ENCODE data around the gene ITCH.
"Not testable (repeated sequence)": the region's sequence is repeated elsewhere in the genome, so short reads cannot be mapped to it uniquely, and the experiment has no call there.

ITCH gene

DNA sequence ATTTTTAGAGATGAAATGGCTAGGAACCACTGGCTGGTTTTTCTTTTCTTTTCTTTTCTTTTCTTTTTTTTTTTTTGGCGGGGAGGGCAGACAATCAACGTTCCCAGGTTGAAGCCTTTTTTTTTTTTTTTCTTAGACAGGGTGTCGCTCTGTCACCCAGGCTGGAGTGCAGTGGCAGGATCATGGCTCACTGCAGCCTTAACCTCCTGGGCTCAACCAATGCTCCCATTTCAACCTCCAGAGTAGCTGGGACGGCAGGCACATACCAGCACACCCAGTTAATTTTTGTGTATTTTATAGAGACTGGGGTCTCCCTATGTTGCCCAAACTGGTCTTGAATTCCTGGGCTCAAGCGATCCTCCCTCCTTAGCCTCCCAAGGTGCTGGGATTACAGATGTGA lies 18.8 kb upstream of the ITCH start:
- DNase-seq = no peak

DNA sequence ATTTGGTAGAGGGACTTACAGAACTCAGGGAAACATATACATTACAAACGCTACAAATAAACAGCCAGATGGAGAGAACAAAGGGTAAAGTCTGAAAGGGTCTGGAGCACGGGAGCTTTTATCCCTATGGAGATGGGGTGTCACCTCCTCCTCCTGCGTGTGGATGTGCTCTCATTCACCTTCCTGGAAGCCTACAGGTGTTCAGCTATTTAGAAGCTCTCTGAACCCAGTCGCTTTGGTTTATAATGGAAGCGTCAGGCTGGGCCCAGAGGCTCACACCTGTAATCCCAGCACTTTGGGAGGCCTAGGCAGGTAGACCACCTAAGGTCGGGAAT lies 17.7 kb upstream of the ITCH start:
- DNase-seq = no peak

DNA sequence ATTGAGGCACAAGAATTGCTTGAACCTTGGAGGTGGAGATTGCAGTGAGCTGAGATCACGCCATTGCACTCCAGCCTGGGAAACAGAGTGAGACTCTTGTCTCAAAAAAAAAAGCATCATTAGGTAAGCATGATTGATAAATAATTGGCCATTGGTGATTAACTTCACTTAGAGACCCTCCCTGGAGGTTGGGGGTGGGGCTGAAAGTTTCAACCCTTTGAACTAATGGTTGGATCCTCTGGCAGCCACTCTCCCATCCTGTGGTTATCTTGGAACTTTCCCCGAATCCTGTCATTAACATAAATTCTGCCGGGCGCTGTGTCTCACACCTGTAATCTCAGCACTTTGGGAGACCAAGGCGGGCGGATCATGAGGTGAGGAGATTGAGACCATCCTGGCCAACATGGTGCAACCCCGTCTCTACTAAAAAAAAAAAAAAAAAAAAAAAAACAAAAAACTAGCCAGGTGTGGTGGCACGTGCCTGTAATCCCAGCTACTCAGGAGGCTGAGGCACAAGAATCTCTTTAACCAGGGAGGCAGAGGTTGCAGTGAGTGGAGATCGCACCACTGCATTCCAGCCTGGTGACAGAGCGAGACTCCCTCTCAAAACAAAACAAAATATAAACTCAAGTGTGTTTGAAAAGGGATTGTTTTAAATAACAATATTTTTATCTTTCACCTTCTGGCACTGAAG lies 17.1 kb upstream of the ITCH start:
- not testable (repeated sequence) for DNase-seq

DNA sequence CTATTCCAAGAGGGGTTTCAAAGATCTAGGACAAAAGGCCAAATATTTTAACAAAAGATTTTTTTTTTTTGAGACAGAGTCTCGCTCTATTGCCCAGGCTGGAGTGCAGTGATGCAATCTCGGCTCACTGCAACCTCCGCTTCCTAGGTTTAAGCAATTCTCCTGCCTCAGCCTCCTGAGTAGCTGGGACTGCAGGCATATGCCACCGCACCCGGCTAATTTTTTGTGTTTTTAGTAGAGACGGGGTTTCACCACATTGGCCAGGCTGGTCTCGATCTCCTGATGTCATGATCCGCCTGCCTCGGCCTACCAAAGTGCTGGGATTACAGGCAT lies 16.6 kb upstream of the ITCH start:
- DNase-seq = not testable (repeated sequence)

DNA sequence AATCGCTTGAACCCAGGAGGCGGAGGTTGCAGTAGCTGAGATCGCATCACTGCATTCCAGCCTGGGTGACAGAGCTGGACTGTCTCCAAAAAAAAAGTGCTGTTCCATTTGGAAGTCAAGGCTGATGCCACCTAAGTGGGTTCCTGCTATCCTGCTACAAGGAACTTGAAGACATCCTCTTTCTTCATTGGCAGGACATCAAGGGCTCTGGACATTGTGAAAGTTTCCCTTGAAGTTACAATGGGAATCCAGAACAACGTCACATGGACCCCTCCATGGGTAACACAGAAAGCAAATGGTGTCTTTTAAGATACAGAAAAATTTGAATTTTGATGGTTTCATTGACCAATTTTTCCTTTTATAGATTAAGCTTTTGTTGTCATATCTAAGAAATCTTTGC lies 15.5 kb upstream of the ITCH start:
- no peak for DNase-seq

DNA sequence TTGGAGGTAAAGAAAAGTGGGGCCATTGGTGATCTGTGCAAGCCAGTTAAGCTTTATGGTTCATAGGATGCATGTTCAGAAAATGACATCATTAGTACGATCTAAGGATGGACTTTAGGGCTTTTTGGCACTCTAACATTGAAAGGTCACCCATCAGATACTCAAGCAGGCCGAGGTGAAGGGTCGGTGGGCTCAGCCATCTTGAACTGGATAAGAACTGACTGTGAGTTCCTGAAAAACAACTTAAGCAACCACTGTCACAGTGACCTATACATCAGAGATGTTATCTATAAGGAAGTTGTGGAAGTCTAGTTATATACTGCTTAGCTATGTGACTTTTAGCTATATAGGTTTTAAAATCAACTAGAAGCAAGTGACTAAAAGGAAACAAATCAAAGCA lies 13.0 kb upstream of the ITCH start:
- no peak for DNase-seq

DNA sequence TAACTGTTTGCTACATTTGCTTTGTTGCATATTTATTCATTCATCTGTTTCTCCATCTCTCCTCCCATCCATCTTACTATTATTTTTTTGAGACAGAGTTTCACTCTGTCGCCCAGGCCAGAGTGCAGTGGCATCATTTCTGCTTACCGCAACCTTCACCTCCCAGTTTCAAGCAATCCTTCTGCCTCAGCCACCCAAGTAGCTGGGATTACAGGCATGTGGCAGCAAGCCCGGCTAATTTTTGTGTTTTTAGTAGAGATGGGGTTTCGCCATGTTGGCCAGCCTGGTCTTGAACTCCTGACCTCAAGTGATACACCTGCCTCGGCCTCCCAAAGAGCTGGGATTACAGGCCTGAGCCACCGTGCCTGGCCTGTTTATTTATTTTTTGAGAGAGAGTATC lies 9.6 kb upstream of the ITCH start:
- not testable (repeated sequence) for DNase-seq

DNA sequence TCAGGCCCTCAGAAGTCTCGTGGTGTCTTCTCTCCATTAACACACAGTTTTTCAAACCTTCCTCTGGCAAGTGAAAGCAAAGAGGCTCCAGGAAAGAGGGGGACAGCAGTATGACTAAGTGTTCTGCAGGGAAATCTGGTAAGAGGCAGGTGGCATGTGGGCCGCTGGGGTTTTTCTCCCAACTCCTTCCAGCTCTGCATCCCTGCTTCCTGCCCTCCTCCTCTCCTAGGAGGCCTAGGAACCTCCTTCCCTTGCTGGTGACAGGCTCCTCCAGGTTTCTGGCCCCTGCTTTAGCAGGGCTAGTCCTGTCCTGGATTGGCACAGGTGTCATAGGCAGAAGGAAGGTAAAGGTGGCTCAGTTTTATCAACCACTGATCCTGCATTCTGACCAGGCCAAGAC lies 7.6 kb upstream of the ITCH start:
- no peak for DNase-seq

DNA sequence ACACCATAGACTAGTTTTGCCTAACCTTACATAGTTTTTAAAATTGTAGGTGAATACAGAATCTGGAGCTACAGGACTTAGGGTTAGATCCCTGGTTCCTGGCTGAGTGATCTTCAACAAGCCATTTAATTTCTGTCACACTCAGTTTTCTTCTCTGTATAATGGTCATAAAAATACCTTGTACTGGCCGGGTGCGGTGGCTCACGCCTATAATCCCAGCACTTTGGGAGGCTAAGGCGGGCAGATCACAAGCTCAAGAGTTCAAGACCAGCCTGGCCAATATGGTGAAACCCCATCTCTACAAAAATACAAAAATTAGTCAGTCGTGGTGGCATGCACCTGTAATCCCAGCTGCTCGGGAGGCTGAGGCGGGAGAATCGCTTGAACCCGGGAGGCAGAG lies 3.3 kb upstream of the ITCH start:
- DNase-seq = not testable (repeated sequence)

DNA sequence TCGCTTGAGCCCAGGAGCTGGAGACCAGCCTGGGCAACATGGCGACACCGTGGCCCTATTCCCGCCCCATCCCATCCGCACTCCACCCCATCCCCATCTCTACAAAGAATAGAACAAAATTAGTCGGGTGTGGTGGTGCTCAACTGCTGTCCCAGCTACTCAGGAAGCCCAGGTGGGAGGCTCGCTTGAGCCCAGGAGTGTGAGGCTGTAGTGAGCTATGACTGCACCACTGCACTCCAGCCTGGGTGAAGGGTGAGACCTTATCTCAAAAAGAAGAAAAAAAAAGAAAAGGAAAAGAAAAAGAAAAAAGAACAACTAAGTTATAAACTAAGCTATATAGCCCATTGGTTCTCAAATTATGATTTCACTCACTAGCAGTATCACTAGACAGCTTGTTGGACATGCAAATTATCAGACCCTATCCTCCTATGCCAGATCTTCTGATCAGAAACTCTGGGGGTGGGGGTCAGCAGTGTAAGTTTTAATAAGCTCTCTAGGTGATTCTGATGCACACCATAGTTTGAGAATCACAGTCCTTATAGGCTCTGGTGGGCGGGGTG lies 491 bp upstream of the ITCH start:
- no peak for DNase-seq

DNA sequence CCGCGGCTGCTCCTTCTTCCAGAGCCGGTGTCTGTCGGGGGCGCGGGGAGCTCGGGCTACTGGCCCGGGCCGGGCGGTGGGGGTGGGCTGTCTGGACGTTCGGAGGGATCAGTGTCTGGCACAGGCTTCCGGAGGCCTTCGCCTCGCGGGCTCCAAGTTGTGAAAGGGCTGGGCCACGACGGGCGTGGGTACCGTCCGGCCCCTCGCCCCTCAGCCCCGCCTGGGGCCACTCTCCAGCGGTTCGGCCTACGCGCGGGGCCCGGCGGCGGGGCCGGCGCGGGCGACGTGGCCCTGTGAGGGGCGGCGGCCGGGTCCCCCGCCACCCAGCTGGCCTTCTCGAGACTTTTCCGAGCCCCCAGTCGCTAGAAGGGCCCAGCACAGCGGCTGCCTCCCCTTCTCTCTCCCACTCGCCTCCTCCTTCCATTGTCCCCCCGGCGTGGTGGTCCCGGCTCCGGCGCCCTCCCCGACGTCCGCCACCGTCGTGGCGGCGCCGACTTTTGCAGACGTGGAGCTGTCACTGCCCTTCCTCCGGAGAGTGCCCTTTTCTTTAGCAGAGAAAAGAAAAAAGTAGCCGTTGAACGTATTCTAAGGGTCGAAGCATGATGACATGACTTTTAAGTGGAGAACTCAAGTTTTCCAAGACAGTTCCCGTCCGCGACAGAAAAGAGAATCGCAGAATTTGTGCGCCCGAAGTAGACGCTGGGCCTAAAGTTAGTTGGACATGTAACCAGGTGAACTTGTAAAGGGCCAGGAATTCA lies 571 bp downstream of the ITCH start:
- no peak for DNase-seq

DNA sequence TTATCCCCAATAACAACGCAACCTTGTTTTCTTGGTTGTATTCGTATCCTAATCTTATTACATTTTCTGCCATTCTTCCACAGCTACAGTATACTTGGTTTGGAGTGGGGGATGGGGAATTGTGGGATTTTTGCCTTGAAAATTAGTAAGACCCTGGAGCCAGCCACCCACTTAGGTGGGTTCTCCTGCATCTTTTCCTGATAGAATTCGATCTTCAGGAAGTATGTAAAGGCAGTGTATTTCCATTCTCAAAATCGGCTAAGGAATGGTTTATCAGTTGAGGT lies 1.1 kb downstream of the ITCH start:
- DNase-seq = no peak

DNA sequence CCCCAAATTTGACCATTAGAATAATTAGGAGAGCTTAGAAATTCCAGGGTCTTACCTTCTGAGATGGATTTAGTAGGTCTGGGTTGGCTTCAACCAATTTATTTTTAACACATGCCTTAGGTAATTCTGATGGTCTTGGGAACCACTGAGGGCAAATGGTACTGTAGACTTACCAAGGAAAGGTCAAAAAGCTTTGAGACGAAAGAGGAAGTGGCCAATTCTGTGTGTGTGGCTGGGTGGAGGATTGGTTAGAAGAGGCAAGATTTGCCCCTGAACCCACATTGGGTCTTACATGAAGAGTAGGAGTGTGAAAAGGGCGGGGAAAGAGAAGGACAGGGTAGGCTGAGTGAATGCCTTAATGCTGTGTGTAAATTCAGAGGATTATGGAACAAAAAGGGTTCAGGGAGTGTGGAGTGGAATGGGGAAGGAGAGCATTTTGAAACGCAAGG lies 2.7 kb downstream of the ITCH start:
- DNase-seq = no peak

DNA sequence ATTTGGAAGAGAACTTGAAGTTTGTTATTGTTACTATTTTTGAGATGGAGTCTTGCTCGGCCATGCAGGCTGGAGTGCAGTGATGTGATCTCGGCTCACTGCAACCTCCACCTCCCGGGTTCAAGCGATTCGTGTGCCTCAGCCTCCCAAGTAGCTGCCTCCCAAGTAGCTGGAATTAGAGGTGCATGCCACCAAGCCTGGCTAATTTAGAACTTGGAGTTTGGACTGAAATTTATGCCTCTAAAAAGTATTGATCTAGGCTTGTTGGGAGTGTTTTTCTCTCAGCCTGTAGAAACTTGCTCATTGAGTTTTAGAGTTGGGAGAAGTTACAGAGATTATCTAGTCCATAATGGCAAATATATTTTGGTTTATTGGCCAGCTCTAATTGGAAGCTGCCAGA lies 4.1 kb downstream of the ITCH start:
- no peak for DNase-seq

DNA sequence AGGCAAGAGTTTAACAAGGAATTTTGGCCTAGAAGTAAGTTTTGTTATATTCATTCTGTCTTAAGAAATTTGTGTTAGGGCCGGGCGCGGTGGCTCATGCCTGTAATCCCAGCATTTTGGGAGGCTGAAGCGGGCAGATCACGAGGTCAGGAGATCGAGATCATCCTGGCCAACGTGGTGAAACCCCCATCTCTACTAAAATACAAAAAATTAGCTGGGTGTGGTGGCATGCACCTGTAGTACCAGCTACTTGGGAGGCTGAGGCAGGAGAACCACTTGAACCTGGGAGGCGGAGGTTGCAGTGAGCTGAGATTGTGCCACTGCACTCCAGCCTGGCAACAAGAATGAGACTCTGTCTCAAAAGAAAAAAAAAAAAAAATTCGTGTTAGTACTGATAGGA lies 4.8 kb downstream of the ITCH start:
- DNase-seq = not testable (repeated sequence)

DNA sequence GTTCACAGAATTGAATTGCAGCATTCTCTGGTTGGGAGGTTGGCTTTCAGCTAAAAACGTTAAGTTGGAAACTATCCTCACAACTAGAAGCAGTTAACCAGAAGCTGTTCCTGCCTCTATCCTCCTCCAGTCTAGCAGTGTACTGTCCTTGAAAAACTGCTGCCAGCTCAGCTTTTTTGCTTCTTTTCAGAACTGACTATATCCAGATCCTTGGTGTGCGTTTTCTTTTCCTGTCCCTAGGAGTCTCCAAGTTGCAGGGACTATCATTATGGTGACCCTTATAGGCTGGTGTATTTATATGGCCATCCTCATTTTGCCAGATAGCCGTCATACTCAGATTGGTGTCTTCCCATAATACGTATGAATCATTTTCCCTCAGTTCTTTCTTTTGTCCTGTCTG lies 5.5 kb downstream of the ITCH start:
- DNase-seq = no peak

DNA sequence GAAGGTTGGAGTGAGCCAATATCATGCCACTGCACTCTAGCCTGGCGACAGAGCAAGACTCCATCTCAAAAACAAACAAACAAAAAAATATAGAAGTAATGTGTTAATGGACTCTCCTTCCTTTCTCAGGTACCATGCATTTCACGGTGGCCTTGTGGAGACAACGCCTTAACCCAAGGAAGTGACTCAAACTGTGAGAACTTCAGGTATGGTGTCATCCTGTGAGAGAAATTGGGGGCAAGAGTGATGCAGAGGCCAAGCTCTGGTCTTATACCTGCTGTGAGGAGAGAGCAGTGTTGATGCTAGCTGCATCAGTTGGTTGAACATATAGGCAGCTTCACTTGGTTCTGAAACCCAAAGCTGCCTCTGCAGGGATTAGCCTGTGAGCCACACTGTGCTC lies 6.2 kb downstream of the ITCH start:
- no peak for DNase-seq

DNA sequence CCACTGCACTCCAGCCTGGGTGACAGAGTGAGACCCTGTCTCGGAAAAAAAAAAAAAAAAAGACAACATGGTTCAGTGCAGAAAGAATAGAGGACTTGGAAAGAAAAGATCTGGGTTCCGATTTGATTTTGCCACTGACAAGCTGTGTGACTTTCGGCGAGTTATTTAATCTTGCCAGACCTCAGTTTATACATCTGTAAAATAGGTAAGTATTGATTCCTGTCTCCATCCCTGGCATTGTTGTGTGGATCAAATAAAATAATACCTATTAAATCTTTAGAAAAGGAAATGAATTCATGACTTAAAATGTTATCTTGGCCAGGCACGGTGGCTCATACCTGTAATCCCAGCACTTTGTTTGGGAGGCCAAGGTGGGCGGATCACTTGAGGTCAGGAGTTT lies 7.0 kb downstream of the ITCH start:
- DNase-seq = no peak

DNA sequence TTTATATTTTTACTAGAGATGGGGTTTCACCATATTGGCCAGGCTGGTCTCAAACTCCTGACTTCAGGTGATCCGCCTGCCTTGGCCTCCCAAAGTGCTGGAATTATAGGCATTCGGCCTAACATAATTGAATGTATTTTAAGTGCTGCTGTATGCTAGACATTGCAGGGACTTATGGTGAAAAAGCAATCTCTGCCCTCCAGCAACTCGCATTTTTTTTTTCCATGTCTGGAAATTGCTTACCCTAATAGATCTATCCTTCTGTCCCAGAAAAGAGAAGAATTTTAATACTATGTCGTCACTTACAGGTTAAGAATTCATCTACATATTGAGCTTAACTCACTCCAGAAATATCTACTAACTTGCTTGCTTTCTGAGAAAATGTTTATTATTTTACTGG lies 10.4 kb downstream of the ITCH start:
- no peak for DNase-seq

DNA sequence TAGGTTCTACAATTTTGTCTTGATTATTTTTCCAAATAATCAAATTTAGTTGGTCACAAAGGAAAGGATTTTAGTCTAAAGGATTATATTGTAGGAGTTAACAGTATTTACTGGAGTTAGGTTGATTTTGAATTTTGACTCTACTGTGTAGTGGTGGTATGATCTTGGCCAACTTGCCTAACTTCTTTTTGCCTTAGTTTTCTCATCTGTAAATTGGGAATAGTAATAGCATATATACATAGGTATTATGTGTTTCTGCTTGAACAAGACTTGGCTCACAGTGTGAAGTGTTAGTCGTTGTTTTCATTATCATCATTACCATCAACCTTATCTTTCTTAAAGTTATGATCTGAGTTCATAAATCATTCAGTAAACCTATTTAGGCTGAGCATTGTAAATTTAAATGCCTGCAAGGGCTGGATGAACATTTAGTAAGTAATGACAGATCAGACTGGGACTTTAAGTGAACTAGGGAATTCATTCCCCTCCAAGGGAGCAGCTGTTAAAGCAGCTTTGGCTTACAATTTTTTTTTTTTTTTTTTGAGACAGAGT lies 11.2 kb downstream of the ITCH start:
- DNase-seq = no peak

DNA sequence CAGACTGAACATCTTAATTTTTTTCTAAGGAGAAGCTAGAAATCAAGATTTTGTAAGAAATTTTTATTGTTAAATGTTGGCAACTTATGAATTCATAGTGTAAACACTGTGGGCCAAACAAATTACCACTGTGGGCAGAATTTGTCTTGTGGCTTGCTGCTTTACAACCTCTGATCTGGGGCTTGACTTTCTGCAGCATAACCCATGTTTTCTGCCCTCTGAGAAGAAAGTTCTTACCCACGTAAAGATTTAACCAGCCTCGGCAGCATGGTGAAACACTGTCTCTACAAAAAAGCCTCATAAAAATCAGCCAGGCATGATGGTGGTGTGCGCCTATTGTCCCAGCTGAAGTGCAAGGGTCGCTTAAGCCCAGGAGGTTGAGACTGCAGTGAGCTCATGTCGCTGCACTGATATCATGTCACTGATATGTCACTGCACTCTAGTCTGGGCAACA lies 12.9 kb downstream of the ITCH start:
- no peak for DNase-seq

DNA sequence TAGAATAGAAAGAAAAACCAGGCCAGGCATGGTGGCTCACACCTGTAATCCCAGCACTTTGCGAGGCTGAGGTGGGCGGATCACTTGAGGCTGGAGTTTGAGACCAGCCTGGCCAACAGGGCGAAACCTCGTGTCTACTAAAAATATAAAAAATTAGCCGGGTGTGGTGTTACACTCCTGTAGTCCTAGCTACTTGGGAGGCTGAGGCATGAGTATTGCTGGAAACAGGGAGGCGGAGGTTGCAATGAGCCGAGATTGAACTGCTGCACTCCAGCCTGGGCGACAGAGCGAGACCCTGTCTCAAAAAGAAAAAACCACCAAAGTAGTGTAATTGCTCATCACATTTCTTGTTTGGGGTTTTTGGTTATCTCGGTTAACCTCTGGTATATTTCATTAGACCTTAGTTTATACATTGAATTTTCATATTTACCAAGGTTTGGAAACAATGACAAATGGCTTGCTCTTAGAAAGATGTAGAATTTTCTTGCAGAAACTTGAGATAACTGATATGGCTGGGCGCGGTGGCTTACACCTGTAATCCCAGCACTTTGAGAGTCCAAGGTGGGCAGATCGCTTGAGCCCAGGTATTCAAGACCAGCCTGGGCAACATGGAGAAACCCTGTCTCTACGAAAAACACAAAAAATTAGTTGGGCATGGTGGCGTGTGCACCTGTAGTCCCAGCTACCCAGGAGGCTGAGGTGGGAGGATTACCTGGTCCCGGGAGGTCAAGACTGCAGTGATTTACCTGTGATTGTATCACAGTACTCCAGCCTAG lies 14.2 kb downstream of the ITCH start:
- no peak for DNase-seq

DNA sequence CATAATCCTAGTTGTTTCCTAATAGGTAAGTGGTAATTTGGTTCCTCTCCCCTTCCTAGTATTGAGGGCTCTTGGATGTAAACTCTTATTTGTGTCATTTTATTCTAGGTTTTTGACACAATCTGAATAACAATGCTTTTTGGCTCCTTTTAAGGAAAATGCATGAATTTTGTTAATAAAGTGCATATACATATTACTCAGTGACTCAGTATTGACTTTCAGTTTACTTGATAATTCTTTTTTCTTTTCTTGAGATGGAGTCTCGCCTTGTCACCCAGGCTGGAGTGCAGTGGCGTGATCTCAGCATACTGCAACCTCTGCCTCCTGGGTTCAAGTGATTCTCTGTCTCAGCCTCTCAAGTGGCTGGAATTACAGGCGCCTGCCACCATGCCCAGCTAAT lies 19.1 kb downstream of the ITCH start:
- DNase-seq = no peak
